ENCODE data around the gene IGF2BP2. TPM values are rescaled to one million over a fixed set of nuclear protein-coding genes. Genes with fewer than 3 reads are reported as not detected.

IGF2BP2 gene
- total and polyA plus RNA-seq, 2 of the 13 experiments (the other 11 are each of a cell fraction or from before 2014, with no cell fraction given), result 6.5 to 46.0 TPM

DNA sequence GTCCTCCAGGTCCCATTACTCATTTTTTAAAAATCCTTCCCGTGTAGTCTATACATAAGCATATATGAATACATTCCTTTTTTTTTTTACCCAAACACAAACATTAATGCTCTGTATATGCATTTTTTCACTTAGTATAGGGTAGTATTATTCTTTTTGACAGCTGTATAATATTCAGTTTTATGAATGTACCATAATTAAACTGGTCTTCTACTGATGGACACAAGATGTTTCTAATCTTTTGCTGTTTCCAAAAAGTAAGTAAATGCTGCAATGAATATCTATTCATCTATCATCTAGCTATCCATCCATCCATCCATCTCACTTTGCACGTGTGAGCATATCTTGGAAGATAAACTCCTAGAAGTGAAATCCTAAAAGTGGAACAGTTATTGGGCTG, 110.8 kb downstream of the IGF2BP2 start:
- WGBS (ENCODE audit: low lambda C conversion rate), result 95% methylated on average over 2 of the region's 2 CpGs
- Histone ChIP-seq H3K9ac (ENCODE audit: insufficient read depth, low read depth, low read length) (no peak overlapping the region), H3K27ac (ENCODE audit: extremely low read length, insufficient read depth, low read length) (no peak overlapping the region), H2AFZ (ENCODE audit: low read length) (no peak overlapping the region), H3K36me3 (replicated peaks in 1 of 2; ENCODE audit: control insufficient read depth in 1 of 2, insufficient read depth in 2 of 2, low read length in 2 of 2) (no peaks in the 10 kb centered on the region), H3K79me2 (ENCODE audit: insufficient read depth, low read length) (peaks cover 95% of the 10 kb centered on the region), H3K4me3 (replicated peaks in 1 of 3; ENCODE audit: insufficient read depth in 1 of 3, low read depth in 2 of 3, low read length in 3 of 3) (no peak overlapping the region), H4K20me1 (ENCODE audit: insufficient read depth, low read length) (peaks cover 82% of the 10 kb centered on the region), H3K4me2 (ENCODE audit: low read depth, low read length) (peak overlapping the region; percentile 14; the same call in 1 of the 2 replicates), H3K9me3 (ENCODE audit: low read length) (no peaks in the 10 kb centered on the region), H3K4me1 (ENCODE audit: insufficient read depth, low read length) (peaks cover 97% of the 10 kb centered on the region), H3K27me3 (ENCODE audit: control insufficient read depth in 1 of 2, insufficient read depth in 2 of 2, low read length in 2 of 2) (no peaks in the 10 kb centered on the region)
- in situ Hi-C loops (cut with HindIII; ENCODE audit: extremely low pct_ligation_motif_present, low pct_unique_long_range_greater_than_20kb), result no loop called here
- CTCF ChIA-PET (ENCODE audit: low intra/inter-chr PET ratio, low total read pairs), result no interaction called here
- intact Hi-C loops (cut with micrococcal nuclease; ENCODE audit: unreplicated experiment), result no loop called here
- no TSS peak for BruUV-seq (replicated peaks)
- POLR2A ChIA-PET, result no interaction called here
- ATAC-seq (no peak), FAIRE-seq (no peak), DNase-seq (ENCODE audit: low spot score) (no peak)
- TF ChIP-seq ZNF629 (CRISPR knock-in tag; conservative IDR thresholded peaks at IDR 0.05) (no peak), FOXM1 (CRISPR knock-in tag; IDR thresholded peaks at IDR 0.05) (no peak), PHB2 (IDR thresholded peaks at IDR 0.05; ENCODE audit: partially characterized antibody) (no peak), YEATS4 (CRISPR knock-in tag; IDR thresholded peaks at IDR 0.05; ENCODE audit: borderline replicate concordance) (no peak), RFX5 (IDR thresholded peaks at IDR 0.05; ENCODE audit: low read depth, low read length) (no peak)
- TF ChIP-seq, protein P1, sequence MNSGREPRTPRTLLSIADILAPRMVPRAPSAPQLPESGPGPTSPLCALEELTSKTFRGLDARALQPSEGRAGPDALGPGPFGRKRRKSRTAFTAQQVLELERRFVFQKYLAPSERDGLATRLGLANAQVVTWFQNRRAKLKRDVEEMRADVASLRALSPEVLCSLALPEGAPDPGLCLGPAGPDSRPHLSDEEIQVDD (CRISPR knock-in tag; IDR thresholded peaks at IDR 0.05; ENCODE audit: borderline replicate concordance), result no peak
- TF ChIP-seq, protein P2, sequence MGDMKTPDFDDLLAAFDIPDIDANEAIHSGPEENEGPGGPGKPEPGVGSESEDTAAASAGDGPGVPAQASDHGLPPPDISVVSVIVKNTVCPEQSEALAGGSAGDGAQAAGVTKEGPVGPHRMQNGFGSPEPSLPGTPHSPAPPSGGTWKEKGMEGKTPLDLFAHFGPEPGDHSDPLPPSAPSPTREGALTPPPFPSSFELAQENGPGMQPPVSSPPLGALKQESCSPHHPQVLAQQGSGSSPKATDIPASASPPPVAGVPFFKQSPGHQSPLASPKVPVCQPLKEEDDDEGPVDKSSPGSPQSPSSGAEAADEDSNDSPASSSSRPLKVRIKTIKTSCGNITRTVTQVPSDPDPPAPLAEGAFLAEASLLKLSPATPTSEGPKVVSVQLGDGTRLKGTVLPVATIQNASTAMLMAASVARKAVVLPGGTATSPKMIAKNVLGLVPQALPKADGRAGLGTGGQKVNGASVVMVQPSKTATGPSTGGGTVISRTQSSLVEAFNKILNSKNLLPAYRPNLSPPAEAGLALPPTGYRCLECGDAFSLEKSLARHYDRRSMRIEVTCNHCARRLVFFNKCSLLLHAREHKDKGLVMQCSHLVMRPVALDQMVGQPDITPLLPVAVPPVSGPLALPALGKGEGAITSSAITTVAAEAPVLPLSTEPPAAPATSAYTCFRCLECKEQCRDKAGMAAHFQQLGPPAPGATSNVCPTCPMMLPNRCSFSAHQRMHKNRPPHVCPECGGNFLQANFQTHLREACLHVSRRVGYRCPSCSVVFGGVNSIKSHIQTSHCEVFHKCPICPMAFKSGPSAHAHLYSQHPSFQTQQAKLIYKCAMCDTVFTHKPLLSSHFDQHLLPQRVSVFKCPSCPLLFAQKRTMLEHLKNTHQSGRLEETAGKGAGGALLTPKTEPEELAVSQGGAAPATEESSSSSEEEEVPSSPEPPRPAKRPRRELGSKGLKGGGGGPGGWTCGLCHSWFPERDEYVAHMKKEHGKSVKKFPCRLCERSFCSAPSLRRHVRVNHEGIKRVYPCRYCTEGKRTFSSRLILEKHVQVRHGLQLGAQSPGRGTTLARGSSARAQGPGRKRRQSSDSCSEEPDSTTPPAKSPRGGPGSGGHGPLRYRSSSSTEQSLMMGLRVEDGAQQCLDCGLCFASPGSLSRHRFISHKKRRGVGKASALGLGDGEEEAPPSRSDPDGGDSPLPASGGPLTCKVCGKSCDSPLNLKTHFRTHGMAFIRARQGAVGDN (CRISPR knock-in tag; IDR thresholded peaks at IDR 0.05), result no peak
- TF ChIP-seq, protein P3, sequence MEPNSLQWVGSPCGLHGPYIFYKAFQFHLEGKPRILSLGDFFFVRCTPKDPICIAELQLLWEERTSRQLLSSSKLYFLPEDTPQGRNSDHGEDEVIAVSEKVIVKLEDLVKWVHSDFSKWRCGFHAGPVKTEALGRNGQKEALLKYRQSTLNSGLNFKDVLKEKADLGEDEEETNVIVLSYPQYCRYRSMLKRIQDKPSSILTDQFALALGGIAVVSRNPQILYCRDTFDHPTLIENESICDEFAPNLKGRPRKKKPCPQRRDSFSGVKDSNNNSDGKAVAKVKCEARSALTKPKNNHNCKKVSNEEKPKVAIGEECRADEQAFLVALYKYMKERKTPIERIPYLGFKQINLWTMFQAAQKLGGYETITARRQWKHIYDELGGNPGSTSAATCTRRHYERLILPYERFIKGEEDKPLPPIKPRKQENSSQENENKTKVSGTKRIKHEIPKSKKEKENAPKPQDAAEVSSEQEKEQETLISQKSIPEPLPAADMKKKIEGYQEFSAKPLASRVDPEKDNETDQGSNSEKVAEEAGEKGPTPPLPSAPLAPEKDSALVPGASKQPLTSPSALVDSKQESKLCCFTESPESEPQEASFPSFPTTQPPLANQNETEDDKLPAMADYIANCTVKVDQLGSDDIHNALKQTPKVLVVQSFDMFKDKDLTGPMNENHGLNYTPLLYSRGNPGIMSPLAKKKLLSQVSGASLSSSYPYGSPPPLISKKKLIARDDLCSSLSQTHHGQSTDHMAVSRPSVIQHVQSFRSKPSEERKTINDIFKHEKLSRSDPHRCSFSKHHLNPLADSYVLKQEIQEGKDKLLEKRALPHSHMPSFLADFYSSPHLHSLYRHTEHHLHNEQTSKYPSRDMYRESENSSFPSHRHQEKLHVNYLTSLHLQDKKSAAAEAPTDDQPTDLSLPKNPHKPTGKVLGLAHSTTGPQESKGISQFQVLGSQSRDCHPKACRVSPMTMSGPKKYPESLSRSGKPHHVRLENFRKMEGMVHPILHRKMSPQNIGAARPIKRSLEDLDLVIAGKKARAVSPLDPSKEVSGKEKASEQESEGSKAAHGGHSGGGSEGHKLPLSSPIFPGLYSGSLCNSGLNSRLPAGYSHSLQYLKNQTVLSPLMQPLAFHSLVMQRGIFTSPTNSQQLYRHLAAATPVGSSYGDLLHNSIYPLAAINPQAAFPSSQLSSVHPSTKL (CRISPR knock-in tag; IDR thresholded peaks at IDR 0.05), result no peak
- TF ChIP-seq, protein P4, sequence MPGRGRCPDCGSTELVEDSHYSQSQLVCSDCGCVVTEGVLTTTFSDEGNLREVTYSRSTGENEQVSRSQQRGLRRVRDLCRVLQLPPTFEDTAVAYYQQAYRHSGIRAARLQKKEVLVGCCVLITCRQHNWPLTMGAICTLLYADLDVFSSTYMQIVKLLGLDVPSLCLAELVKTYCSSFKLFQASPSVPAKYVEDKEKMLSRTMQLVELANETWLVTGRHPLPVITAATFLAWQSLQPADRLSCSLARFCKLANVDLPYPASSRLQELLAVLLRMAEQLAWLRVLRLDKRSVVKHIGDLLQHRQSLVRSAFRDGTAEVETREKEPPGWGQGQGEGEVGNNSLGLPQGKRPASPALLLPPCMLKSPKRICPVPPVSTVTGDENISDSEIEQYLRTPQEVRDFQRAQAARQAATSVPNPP (CRISPR knock-in tag; IDR thresholded peaks at IDR 0.05), result no peak
- TF ChIP-seq, protein P5, sequence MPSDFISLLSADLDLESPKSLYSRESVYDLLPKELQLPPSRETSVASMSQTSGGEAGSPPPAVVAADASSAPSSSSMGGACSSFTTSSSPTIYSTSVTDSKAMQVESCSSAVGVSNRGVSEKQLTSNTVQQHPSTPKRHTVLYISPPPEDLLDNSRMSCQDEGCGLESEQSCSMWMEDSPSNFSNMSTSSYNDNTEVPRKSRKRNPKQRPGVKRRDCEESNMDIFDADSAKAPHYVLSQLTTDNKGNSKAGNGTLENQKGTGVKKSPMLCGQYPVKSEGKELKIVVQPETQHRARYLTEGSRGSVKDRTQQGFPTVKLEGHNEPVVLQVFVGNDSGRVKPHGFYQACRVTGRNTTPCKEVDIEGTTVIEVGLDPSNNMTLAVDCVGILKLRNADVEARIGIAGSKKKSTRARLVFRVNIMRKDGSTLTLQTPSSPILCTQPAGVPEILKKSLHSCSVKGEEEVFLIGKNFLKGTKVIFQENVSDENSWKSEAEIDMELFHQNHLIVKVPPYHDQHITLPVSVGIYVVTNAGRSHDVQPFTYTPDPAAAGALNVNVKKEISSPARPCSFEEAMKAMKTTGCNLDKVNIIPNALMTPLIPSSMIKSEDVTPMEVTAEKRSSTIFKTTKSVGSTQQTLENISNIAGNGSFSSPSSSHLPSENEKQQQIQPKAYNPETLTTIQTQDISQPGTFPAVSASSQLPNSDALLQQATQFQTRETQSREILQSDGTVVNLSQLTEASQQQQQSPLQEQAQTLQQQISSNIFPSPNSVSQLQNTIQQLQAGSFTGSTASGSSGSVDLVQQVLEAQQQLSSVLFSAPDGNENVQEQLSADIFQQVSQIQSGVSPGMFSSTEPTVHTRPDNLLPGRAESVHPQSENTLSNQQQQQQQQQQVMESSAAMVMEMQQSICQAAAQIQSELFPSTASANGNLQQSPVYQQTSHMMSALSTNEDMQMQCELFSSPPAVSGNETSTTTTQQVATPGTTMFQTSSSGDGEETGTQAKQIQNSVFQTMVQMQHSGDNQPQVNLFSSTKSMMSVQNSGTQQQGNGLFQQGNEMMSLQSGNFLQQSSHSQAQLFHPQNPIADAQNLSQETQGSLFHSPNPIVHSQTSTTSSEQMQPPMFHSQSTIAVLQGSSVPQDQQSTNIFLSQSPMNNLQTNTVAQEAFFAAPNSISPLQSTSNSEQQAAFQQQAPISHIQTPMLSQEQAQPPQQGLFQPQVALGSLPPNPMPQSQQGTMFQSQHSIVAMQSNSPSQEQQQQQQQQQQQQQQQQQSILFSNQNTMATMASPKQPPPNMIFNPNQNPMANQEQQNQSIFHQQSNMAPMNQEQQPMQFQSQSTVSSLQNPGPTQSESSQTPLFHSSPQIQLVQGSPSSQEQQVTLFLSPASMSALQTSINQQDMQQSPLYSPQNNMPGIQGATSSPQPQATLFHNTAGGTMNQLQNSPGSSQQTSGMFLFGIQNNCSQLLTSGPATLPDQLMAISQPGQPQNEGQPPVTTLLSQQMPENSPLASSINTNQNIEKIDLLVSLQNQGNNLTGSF (CRISPR knock-in tag; IDR thresholded peaks at IDR 0.05), result no peak
